Measurements from ENCODE around the gene ADCY6.

Gene ADCY6

GRCh38 chr12:48788854-48789775 lies at the start of gene ADCY6:
TSS of gene ADCY6 (minus strand) at chr12:48789089. CDS start at chr12:48783434, 5,655 bp downstream.
- DNase-seq, result no peak

GRCh38 chr12:48838048-48838447 lies 49.2 kb upstream of the ADCY6 start:
- DNase-seq, result no peak

- no peak for DNase-seq
Measured at GRCh38 chr12:48832321-48833060, 43.6 kb upstream of the ADCY6 start.

- no peak for DNase-seq
Measured at GRCh38 chr12:48831257-48831656, 42.4 kb upstream of the ADCY6 start.

- no peak for DNase-seq
Measured at GRCh38 chr12:48828841-48829575, 40.1 kb upstream of the ADCY6 start.

GRCh38 chr12:48828293-48828692 lies 39.4 kb upstream of the ADCY6 start:
- DNase-seq, result no peak

- DNase-seq, result no peak
Measured at GRCh38 chr12:48827513-48828096, 38.7 kb upstream of the ADCY6 start.

GRCh38 chr12:48827026-48827425 lies 38.1 kb upstream of the ADCY6 start:
- DNase-seq, result no peak

- DNase-seq, result no peak
Measured at GRCh38 chr12:48826209-48826855, 37.4 kb upstream of the ADCY6 start.

- DNase-seq, result no peak
Measured at GRCh38 chr12:48824905-48825304, 36.0 kb upstream of the ADCY6 start.

- no peak for DNase-seq
Measured at GRCh38 chr12:48824112-48824511, 35.2 kb upstream of the ADCY6 start.

- no peak for DNase-seq
Measured at GRCh38 chr12:48823281-48823680, 34.4 kb upstream of the ADCY6 start.

- no peak for DNase-seq
Measured at GRCh38 chr12:48822711-48823110, 33.8 kb upstream of the ADCY6 start.

- DNase-seq, result no peak
Measured at GRCh38 chr12:48822139-48822538, 33.2 kb upstream of the ADCY6 start.

GRCh38 chr12:48819986-48820725 lies 31.3 kb upstream of the ADCY6 start:
- DNase-seq, result no peak

- no peak for DNase-seq
Measured at GRCh38 chr12:48818831-48819590, 30.1 kb upstream of the ADCY6 start.

GRCh38 chr12:48817873-48818830 lies 29.3 kb upstream of the ADCY6 start, which contains the start of gene CACNB3:
TSS of gene CACNB3 (plus strand) at chr12:48818496. CDS start at chr12:48818930, 434 bp downstream.
- no peak for DNase-seq

GRCh38 chr12:48816143-48816854 lies 27.4 kb upstream of the ADCY6 start:
- no peak for DNase-seq
